CD4-positive, alpha-beta T cell treated with Interleukin-2 at 100 ng/mL for 4 hours (primary cell): ENCODE data around the gene P2RX3.

Experiments
- DNase-seq: peaks from one replicate; pipeline ENCODE4 v3.0.0-alpha.2; 2020; ENCODE audit warnings: low spot score

The P2RX3 gene

DNA sequence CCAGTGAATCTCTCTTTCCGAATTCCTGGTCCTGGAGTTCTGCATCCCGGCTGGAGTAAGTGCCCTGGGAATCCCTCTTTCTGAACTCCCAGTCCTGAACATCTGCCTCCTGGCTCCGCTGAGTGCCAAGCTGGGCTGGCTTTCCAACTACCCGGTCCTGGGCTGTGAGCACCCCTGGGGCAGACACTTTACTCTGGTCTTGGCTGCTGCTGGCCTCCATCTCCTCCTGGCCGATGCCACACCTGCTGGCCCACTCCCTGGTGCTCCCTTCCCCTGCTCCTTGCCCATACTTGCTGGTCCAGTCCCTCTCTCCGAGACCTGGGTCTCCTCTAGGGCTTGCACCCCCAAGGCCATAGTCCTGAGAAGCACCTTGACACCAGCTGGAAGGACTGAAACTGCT is 28.1 kb upstream of the P2RX3 start:
- no peak for DNase-seq

DNA sequence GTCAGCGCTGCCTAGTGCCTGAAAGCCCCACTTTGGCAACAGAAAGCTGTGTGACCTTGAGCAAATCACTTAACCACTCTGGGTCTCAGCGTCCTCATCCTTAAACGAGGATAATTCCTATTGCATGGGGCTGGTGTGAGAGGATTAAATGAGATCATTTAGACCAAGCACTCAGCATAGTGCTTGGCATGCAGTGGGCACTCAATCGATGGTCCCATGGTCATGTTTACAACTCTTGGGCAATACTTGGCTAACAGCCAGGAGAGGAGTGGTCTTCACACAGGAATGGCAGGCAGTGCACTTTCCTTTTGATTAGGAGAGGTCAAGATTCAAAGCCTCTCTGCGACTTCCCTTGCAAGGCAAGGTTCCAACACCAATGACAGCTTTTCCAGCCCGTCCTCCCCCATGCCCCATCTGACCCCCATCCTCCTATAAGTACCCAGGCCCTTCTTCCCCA is 27.5 kb upstream of the P2RX3 start:
- no peak for DNase-seq

DNA sequence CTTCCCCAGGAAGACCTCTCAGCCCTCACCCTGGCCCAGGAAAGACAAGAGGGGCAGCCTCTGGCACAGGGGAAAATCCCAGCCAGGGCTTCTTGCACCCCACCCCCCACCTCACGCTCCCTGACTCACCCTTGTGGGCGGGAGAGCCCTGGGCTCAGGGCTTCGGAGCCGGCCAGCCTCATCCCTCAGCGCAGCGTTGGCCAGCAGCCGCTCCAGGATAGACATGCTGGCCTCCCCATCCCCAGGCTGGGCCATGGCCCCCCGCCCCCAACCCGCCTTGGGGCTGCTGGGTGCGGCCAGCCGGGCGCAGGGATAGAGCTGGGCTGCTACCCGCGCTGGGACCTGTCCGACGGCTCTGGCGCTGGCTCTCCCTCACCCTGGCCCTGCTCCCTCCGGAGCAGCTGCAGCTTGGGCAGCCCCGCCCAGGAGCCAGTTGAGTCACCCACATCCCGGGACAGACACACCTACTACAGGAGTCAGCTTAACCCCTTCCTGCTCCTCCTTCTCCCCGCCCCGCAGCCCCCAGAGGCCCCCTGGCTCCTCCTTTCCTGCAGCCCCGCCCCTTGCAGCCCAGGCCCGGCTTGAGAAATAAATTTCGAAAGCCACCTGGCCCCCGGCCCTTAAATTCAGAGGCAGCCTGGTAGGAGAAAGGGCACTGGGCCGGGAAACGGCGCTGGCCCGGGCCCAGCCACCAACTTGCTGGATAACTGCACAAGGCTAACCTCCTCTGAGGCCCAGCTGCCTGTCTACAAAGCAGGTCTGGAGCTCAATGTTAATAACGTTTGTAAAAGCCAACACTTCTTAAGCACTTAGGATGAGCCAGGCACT is 26.8 kb upstream of the P2RX3 start:
- DNase-seq: peak; percentile 53

GRCh38 chr11:57312511-57313021 is 25.6 kb upstream of the P2RX3 start:
- no peak for DNase-seq

DNA sequence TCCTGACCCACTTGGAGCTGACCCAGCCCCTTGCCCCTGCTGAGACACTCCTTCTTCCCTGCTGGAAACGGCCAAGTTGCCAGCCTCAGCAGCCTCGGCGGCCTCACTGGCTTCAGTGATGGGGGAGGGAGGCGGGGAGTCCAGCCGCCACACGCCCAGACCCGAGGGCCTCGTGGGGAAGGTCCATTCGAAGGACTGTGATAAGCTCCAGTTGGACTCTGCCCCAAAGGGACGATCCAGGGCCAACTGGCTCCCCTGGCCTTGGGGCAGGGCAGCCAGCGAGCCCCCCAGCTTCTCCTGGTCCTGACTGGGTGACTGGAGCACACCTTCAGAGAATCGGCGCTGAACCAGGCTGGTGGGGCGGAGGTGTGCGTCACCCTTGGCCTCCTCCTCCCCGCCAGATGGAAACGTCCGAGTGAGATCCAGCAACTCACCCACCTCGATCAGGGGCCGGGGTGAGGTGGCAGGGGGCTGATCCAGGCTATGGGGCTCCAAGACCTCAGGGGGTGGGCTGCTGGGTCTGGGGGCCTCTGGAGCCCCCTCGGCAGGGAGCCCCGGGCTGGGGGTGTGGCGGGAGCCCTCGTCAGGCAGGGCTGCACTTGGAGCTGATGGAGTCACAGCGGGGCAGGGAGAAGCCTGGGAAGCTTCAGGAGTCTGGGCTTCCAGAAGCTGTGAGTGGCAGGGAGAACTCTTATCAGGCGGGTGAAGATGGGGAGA is 24.9 kb upstream of the P2RX3 start:
- DNase-seq: no peak

GRCh38 chr11:57313788-57314135 is 24.4 kb upstream of the P2RX3 start:
- no peak for DNase-seq

DNA sequence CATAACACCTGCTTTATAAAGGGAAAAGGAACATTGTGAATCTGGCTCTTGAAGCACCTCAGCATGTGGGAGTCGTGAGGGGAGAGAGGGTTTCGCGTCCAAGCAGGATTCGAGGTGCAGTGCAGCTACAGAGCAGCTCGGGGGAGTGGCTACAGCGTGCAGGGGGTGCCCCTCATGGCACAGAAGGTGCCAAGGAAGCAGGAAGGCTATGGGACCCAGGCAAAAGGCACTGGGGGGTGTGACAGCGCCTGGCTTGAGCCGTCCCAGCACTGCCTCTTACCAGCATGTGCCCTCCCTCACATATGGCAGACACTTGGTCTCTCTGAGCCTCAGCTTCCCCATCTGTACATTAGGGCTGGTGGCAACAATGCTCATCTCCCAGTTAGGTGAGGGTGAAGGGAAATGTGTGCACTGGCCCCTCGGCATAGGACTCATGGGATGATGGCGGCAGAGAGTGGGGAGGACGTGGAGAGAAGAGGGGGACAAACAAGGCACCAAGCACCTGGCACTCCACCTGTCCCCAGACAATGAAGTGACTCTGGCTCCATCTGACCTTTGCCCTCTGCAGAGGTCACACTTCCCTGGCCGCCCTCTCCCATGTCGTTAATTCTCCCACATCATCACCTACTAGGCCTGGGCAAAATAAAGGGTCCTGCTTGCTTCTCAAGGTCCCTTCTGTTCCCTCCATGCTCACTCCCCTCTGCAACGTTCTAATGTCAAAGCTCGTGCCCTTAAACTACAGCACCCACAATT is 23.8 kb upstream of the P2RX3 start:
- DNase-seq: no peak

- no peak for DNase-seq
Observed at GRCh38 chr11:57315491-57315890, 22.7 kb upstream of the P2RX3 start.

- DNase-seq: no peak
Observed at GRCh38 chr11:57316017-57316416, 22.1 kb upstream of the P2RX3 start.

DNA sequence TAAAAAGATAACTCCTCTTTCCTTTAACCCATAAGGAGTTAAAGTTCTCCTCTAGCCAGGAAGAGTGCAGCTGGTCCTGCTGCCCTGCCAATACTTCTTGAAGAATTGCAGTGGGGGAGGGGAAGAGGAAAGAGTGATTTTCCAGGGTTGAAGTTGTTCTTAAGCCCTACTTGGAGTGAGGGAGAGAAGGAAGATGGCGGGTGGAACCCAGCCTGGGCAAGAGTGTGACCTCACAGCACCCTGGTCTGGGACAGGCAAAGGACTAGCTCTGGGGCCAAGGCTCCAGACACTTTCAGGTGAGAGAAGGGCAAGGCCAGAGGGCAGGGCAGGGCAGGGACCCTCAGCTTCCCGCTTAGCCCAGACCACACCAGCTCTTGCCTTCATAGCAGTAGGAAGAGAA is 20.0 kb upstream of the P2RX3 start:
- no peak for DNase-seq

DNA sequence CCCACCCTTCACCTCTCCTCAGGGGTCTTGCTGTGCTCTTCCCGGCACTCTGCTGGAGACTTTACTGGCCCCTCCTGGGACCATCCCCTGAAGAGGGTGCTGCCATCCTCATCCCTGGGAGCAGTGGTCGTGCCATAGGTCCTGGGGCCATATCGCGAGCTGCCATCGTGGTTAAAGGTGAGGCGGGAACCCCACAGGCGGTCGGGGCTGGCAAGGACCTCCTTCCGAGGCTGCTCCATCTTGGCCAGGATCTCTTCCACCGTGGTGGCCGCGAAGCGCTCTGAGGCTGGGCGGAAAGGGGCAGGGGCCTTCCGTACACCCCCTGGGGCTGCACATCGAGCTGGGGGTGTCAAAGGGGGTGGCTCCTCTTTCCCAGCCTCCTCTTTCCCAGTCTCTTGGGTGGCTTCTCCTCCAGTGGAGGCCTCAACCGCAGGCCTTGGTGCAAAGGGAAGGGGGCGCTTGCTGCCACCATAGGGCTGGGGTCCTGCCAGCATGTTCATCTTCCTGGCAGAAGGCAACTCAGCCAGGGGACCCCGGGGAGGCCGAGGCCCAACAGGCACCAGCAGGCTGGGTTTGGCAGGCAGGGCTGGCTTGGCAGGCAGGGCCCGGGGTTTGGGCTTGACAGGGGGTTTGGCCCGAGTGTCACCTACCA is 18.0 kb upstream of the P2RX3 start:
- DNase-seq: no peak

GRCh38 chr11:57320719-57321387 is 17.3 kb upstream of the P2RX3 start:
- DNase-seq: no peak

GRCh38 chr11:57321388-57322255 is 16.5 kb upstream of the P2RX3 start:
- DNase-seq: no peak

DNA sequence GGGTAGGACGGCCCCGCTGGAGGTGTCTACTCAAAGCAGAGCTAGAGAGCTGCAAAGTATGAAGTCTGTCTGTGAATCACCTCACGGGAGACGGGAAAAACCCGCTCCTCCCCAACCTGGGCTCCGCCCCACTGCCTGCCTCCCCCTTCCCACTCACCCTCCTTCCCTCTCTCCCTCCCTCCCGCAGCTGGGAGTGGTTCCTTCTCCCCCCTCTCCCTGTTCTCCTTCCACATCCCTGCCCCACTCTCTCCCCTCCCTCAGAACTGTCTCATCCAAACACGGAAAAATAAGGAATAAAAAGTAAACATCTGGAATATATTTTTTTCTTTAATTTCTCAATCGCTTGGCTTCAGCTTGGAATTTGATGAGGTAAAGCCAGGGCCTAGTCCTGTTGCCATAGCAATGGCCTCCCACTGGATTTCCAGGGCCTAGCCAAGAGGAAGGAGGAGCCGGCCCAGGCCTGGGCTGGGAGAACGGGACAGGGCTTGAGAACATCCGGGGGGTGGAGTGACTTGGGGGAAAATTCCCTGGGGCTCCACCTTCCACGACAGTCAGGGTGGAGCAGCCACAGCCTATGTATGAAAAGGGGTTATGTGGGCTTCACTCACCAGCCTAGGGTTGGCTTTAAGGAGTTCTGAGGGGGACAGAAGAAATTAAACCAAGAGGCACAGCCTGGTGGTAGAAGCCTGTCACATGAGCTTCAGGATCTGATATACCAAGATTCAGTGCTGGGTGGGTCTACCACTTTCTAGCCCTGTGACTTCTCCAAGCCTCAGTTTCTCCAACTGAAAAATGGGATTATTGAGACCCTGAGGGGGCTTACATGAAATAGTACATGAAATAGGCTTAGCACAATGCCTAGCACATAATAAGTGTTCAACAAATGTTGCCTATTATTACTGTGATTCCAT is 15.6 kb upstream of the P2RX3 start:
- DNase-seq: no peak

DNA sequence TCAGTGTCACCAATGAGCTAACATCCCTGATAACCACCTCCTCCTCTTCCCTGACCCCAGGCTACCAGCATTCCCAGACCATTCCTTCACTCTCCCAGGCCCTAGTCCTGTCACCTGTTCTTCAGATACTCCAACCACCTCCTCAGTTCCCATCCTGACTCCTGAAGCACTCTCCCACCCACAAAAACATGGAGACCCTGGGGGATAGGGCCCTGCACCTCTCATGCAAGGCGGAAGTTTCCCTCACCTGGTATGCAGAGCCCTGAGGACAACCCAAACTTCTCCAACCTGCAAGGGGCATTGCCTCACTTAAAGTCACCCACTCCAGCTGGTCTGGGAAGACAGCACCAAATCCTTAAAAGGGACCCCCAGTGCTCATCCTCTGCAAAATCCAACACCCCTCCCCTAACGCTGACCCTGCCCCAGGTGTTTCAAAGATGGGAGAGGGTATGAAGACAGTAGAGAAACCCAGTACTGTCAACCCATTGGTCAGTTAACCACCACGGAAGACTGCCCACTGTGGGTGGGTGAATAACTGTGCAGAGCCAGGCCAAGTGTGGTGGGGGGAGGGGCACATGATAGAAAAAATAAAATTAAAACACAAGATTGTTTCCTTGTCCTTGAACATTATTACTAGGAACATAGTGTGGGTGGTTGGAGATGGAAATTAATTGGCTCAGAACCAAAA is 14.8 kb upstream of the P2RX3 start:
- DNase-seq: no peak

DNA sequence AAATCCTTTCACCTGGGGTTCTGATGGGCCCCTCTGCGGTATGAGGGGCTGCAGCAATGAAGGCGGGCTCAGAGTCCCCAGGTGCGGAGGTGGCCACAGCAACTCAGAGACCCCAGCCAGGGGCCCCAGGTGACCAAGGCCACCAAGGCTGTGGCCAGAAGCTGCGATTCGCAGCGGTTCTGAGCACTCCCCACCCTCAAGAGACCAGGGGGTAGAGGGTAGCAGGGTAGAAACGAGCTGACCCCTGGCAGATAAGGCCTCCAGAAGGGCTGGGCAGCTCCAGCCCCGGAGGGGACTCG is 14.3 kb upstream of the P2RX3 start:
- no peak for DNase-seq

DNA sequence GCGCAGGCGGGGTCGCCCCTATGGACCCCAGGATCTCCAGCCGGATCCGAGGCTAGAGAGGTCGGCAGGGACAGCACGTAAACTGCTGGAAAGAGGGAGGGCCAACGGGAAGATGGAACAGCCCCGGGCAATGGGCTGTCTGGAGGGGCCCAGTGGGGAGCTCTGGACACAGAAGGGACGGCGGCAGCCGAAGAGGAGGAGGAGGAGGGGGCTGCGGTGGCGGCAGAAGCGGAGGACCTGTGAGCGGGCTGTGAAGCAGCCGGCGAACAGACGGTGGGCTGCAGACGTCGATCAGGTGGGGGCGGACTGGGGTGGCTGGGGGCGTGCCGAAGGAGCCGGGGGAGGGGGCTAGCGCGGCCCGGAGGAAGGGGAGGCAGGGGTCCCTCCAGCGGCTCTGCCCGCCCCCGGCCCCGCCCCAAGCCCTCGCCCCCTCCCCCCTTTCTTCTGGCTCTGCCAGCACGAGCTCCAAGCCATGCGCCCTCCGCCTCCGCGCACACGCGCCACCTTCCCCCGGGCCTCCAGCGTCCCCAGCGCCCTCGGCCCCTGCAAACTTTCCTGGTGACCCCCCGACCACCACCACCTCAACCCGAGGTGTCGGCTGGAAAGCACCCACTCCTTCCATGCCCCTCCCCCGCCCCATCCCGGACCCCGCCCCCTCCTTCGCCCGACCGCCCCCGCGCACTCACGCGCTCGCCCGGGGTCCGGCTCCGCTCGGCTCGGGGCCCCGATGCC is 13.8 kb upstream of the P2RX3 start:
- no peak for DNase-seq
